HG03520 (cell line): Measurements from ENCODE around the gene REN.

Experiments
- ATAC-seq: cut with Tn5 transposase; IDR thresholded peaks from one replicate; pipeline ENCODE4 v1.9.1; 2021; ENCODE audit warnings: mild to moderate bottlenecking, moderate library complexity; ENCODE audit not compliant: unreplicated experiment

Gene REN

GRCh38 chr1:204191456-204191855 is 25.3 kb upstream of the REN start:
- ATAC-seq: no peak

- ATAC-seq: no peak
Observed at GRCh38 chr1:204190212-204191211, 24.4 kb upstream of the REN start.

GRCh38 chr1:204188959-204189639 is 23.0 kb upstream of the REN start:
- no peak for ATAC-seq

GRCh38 chr1:204186597-204186996 is 20.5 kb upstream of the REN start:
- no peak for ATAC-seq

- ATAC-seq: no peak
Observed at GRCh38 chr1:204181116-204181515, 15.0 kb upstream of the REN start.

- no peak for ATAC-seq
Observed at GRCh38 chr1:204180133-204180532, 14.0 kb upstream of the REN start.

GRCh38 chr1:204178487-204179281 is 12.5 kb upstream of the REN start:
- no peak for ATAC-seq

GRCh38 chr1:204177133-204177532 is 11.0 kb upstream of the REN start:
- no peak for ATAC-seq

GRCh38 chr1:204176049-204176448 is 9.9 kb upstream of the REN start:
- no peak for ATAC-seq

- no peak for ATAC-seq
Observed at GRCh38 chr1:204174958-204175357, 8.8 kb upstream of the REN start.

GRCh38 chr1:204172404-204173029 is 6.4 kb upstream of the REN start:
- ATAC-seq: no peak

- ATAC-seq: no peak
Observed at GRCh38 chr1:204171751-204172178, 5.6 kb upstream of the REN start.

GRCh38 chr1:204170494-204171155 is 4.5 kb upstream of the REN start:
- ATAC-seq: no peak

GRCh38 chr1:204169858-204170257 is 3.7 kb upstream of the REN start:
- ATAC-seq: no peak

- no peak for ATAC-seq
Observed at GRCh38 chr1:204167730-204168129, 1.6 kb upstream of the REN start.

GRCh38 chr1:204162494-204163074 is 3.6 kb downstream of the REN start:
- no peak for ATAC-seq

GRCh38 chr1:204161609-204162493 is 4.3 kb downstream of the REN start:
- no peak for ATAC-seq

GRCh38 chr1:204157962-204158361 is 8.2 kb downstream of the REN start:
- no peak for ATAC-seq

- ATAC-seq: no peak
Observed at GRCh38 chr1:204155881-204156280, 10.3 kb downstream of the REN start.
